RKO (cell line): ENCODE data around the gene C17orf67.

Experiments
- DNase-seq: peaks from one replicate; pipeline ENCODE4 v3.0.0-alpha.2; 2016; ENCODE audit warnings: low spot score

Gene C17orf67

GRCh38 chr17:56833809-56834379 is at the start of gene C17orf67, which contains the start of gene DGKE:
Gene C17orf67 (minus strand): TSS chr17:56833920. CDS start chr17:56815810, 18,110 bp downstream.
Gene DGKE (plus strand): TSS chr17:56834151. CDS start chr17:56834796, 645 bp downstream.
- peak; percentile 89 for DNase-seq

- DNase-seq: no peak
Measured at GRCh38 chr17:56881685-56882295, 48.1 kb upstream of the C17orf67 start.

- DNase-seq: no peak
Measured at GRCh38 chr17:56880571-56880970, 46.9 kb upstream of the C17orf67 start.

GRCh38 chr17:56880133-56880532 is 46.4 kb upstream of the C17orf67 start:
- no peak for DNase-seq

GRCh38 chr17:56879280-56879679 is 45.6 kb upstream of the C17orf67 start:
- no peak for DNase-seq

GRCh38 chr17:56876766-56877179 is 43.1 kb upstream of the C17orf67 start:
- DNase-seq: no peak

GRCh38 chr17:56870081-56870651 is 36.4 kb upstream of the C17orf67 start:
- no peak for DNase-seq

- DNase-seq: no peak
Measured at GRCh38 chr17:56868716-56869115, 35.0 kb upstream of the C17orf67 start.

GRCh38 chr17:56867948-56868376 is 34.2 kb upstream of the C17orf67 start:
- peak; percentile 17 for DNase-seq

GRCh38 chr17:56866496-56866895 is 32.8 kb upstream of the C17orf67 start:
- no peak for DNase-seq

GRCh38 chr17:56866076-56866475 is 32.4 kb upstream of the C17orf67 start:
- no peak for DNase-seq

- DNase-seq: no peak
Measured at GRCh38 chr17:56863974-56864373, 30.3 kb upstream of the C17orf67 start.

GRCh38 chr17:56861899-56862298 is 28.2 kb upstream of the C17orf67 start:
- DNase-seq: no peak

GRCh38 chr17:56851008-56851407 is 17.3 kb upstream of the C17orf67 start:
- no peak for DNase-seq

- DNase-seq: no peak
Measured at GRCh38 chr17:56850591-56850990, 16.9 kb upstream of the C17orf67 start.

GRCh38 chr17:56849131-56849530 is 15.4 kb upstream of the C17orf67 start:
- no peak for DNase-seq

- DNase-seq: no peak
Measured at GRCh38 chr17:56847106-56847505, 13.4 kb upstream of the C17orf67 start.

GRCh38 chr17:56845934-56846333 is 12.2 kb upstream of the C17orf67 start:
- no peak for DNase-seq

GRCh38 chr17:56842577-56842976 is 8.9 kb upstream of the C17orf67 start:
- DNase-seq: no peak

GRCh38 chr17:56838687-56839086 is 5.0 kb upstream of the C17orf67 start:
- no peak for DNase-seq

GRCh38 chr17:56835264-56835585 is 1.5 kb upstream of the C17orf67 start:
- peak; percentile 40 for DNase-seq

GRCh38 chr17:56834380-56835263 is 902 bp upstream of the C17orf67 start:
- peak; percentile 76 for DNase-seq
